ENCODE measurements around the gene PRRX2. TPM values are rescaled to one million over a fixed set of nuclear protein-coding genes. Genes with fewer than 3 reads are reported as not detected.

The PRRX2 gene
- total and polyA plus RNA-seq, 2 of the 13 experiments (the other 11 are each of a cell fraction or from before 2014, with no cell fraction given): 0.05 TPM; not detected in 1

DNA sequence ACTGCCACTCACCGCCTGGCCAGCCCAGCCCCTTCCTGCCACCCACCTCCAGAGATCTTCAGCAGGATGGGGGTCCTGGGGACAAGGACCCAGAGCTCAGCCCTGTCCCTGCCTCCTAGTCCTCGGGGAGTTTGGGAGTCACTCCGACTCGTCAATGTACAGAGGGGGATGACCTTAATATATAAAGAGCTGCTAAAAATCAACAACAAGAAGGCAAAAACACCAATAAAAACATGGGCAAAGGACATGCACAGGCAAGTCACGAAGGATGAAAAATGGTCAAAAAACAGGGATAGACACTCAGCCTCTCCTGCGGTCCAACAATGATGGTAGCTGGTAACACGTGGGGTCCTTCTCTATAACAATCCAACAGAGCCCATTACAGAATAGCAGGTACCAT is 18.8 kb upstream of the PRRX2 start:
- ChIA-PET CTCF (ENCODE audit: low intra/inter-chr PET ratio, low total read pairs) (no interaction called here), POLR2A (no interaction called here)
- H3K9ac ChIP-seq (ENCODE audit: insufficient read depth, low read depth, low read length): no peak overlapping the region
- peaks cover under 1% of the 10 kb centered on the region for H3K79me2 ChIP-seq (ENCODE audit: insufficient read depth, low read length)
- 0 out of 2 replicates have a peak, but pooled peaks cover 1% of the 10 kb centered on the region for H4K20me1 ChIP-seq (ENCODE audit: insufficient read depth, low read length)
- ATAC-seq (no peak), DNase-seq (ENCODE audit: low spot score) (no peak), FAIRE-seq (no peak)
- in situ Hi-C loops (cut with HindIII; ENCODE audit: extremely low pct_ligation_motif_present, low pct_unique_long_range_greater_than_20kb): loop anchor here (10.0 kb wide), 1 partner anchor 138 kb away; no protein-coding TSS in a partner anchor
- no peak overlapping the region for H3K27ac ChIP-seq (ENCODE audit: extremely low read length, insufficient read depth, low read length)
- BruUV-seq (replicated peaks): no TSS peak
- H2AFZ ChIP-seq (ENCODE audit: low read length): no peak overlapping the region
- intact Hi-C loops (cut with micrococcal nuclease; ENCODE audit: unreplicated experiment): no loop called here
- H3K9me3 ChIP-seq (ENCODE audit: low read length): no peaks in the 10 kb centered on the region
- no peak overlapping the region for H3K4me3 ChIP-seq (replicated peaks in 1 of 3; ENCODE audit: insufficient read depth in 1 of 3, low read depth in 2 of 3, low read length in 3 of 3)
- H3K36me3 ChIP-seq (replicated peaks in 1 of 2; ENCODE audit: control insufficient read depth in 1 of 2, insufficient read depth in 2 of 2, low read length in 2 of 2): no peaks in the 10 kb centered on the region
- TF ChIP-seq ZMAT3 (CRISPR knock-in tag; conservative IDR thresholded peaks at IDR 0.05) (no peak), HDAC1 (CRISPR knock-in tag; IDR thresholded peaks at IDR 0.05) (no peak), ZNF773 (CRISPR knock-in tag; IDR thresholded peaks at IDR 0.05; ENCODE audit: borderline replicate concordance) (no peak), TGIF2 (CRISPR knock-in tag; IDR thresholded peaks at IDR 0.05) (no peak), ZFP37 (CRISPR knock-in tag; IDR thresholded peaks at IDR 0.05; ENCODE audit: borderline replicate concordance) (no peak), BCL6 (CRISPR knock-in tag; IDR thresholded peaks at IDR 0.05) (no peak), ERF (CRISPR knock-in tag; IDR thresholded peaks at IDR 0.05) (no peak)
- TF ChIP-seq, protein P1, sequence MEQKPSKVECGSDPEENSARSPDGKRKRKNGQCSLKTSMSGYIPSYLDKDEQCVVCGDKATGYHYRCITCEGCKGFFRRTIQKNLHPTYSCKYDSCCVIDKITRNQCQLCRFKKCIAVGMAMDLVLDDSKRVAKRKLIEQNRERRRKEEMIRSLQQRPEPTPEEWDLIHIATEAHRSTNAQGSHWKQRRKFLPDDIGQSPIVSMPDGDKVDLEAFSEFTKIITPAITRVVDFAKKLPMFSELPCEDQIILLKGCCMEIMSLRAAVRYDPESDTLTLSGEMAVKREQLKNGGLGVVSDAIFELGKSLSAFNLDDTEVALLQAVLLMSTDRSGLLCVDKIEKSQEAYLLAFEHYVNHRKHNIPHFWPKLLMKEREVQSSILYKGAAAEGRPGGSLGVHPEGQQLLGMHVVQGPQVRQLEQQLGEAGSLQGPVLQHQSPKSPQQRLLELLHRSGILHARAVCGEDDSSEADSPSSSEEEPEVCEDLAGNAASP (CRISPR knock-in tag; IDR thresholded peaks at IDR 0.05; ENCODE audit: borderline replicate concordance): no peak
- TF ChIP-seq, protein P2, sequence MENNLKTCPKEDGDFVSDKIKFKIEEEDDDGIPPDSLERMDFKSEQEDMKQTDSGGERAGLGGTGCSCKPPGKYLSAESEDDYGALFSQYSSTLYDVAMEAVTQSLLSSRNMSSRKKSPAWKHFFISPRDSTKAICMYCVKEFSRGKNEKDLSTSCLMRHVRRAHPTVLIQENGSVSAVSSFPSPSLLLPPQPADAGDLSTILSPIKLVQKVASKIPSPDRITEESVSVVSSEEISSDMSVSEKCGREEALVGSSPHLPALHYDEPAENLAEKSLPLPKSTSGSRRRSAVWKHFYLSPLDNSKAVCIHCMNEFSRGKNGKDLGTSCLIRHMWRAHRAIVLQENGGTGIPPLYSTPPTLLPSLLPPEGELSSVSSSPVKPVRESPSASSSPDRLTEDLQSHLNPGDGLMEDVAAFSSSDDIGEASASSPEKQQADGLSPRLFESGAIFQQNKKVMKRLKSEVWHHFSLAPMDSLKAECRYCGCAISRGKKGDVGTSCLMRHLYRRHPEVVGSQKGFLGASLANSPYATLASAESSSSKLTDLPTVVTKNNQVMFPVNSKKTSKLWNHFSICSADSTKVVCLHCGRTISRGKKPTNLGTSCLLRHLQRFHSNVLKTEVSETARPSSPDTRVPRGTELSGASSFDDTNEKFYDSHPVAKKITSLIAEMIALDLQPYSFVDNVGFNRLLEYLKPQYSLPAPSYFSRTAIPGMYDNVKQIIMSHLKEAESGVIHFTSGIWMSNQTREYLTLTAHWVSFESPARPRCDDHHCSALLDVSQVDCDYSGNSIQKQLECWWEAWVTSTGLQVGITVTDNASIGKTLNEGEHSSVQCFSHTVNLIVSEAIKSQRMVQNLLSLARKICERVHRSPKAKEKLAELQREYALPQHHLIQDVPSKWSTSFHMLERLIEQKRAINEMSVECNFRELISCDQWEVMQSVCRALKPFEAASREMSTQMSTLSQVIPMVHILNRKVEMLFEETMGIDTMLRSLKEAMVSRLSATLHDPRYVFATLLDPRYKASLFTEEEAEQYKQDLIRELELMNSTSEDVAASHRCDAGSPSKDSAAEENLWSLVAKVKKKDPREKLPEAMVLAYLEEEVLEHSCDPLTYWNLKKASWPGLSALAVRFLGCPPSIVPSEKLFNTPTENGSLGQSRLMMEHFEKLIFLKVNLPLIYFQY (CRISPR knock-in tag; IDR thresholded peaks at IDR 0.05; ENCODE audit: borderline replicate concordance): no peak
- TF ChIP-seq, protein P3, sequence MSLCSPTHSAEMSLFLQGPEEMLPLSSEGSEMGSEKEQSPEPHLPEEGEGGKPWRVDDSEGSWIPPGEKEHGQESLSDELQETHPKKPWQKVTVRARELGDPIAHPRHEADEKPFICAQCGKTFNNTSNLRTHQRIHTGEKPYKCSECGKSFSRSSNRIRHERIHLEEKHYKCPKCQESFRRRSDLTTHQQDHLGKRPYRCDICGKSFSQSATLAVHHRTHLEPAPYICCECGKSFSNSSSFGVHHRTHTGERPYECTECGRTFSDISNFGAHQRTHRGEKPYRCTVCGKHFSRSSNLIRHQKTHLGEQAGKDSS (CRISPR knock-in tag; IDR thresholded peaks at IDR 0.05; ENCODE audit: borderline replicate concordance, low read depth): no peak
- TF ChIP-seq, protein P4, sequence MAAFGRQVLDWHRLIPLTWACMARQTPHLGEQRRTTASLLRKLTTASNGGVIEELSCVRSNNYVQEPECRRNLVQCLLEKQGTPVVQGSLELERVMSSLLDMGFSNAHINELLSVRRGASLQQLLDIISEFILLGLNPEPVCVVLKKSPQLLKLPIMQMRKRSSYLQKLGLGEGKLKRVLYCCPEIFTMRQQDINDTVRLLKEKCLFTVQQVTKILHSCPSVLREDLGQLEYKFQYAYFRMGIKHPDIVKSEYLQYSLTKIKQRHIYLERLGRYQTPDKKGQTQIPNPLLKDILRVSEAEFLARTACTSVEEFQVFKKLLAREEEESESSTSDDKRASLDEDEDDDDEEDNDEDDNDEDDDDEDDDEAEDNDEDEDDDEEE (CRISPR knock-in tag; IDR thresholded peaks at IDR 0.05): no peak
- TF ChIP-seq, protein P5, sequence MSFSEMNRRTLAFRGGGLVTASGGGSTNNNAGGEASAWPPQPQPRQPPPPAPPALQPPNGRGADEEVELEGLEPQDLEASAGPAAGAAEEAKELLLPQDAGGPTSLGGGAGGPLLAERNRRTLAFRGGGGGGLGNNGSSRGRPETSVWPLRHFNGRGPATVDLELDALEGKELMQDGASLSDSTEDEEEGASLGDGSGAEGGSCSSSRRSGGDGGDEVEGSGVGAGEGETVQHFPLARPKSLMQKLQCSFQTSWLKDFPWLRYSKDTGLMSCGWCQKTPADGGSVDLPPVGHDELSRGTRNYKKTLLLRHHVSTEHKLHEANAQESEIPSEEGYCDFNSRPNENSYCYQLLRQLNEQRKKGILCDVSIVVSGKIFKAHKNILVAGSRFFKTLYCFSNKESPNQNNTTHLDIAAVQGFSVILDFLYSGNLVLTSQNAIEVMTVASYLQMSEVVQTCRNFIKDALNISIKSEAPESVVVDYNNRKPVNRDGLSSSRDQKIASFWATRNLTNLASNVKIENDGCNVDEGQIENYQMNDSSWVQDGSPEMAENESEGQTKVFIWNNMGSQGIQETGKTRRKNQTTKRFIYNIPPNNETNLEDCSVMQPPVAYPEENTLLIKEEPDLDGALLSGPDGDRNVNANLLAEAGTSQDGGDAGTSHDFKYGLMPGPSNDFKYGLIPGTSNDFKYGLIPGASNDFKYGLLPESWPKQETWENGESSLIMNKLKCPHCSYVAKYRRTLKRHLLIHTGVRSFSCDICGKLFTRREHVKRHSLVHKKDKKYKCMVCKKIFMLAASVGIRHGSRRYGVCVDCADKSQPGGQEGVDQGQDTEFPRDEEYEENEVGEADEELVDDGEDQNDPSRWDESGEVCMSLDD (CRISPR knock-in tag; IDR thresholded peaks at IDR 0.05; ENCODE audit: borderline replicate concordance): no peak
- H3K4me1 ChIP-seq (ENCODE audit: insufficient read depth, low read length): peaks cover 20% of the 10 kb centered on the region
- peaks cover 10 to 46% of the 10 kb centered on the region in 2 experiments for H3K27me3 ChIP-seq (ENCODE audit: control insufficient read depth in 1 of 2, insufficient read depth in 2 of 2, low read length in 2 of 2)
- WGBS (ENCODE audit: low lambda C conversion rate): 45% methylated on average over 7 of the region's 7 CpGs
- H3K4me2 ChIP-seq (ENCODE audit: low read depth, low read length): no peak overlapping the region

Measured in HepG2 (cell line).